ENCODE results near the gene NYNRIN. TPM values are rescaled to one million over a fixed set of nuclear protein-coding genes. Genes with fewer than 3 reads are reported as not detected.

Gene NYNRIN
- polyA plus RNA-seq, 3 donors: 0.18 to 0.84 (median 0.40) TPM

DNA sequence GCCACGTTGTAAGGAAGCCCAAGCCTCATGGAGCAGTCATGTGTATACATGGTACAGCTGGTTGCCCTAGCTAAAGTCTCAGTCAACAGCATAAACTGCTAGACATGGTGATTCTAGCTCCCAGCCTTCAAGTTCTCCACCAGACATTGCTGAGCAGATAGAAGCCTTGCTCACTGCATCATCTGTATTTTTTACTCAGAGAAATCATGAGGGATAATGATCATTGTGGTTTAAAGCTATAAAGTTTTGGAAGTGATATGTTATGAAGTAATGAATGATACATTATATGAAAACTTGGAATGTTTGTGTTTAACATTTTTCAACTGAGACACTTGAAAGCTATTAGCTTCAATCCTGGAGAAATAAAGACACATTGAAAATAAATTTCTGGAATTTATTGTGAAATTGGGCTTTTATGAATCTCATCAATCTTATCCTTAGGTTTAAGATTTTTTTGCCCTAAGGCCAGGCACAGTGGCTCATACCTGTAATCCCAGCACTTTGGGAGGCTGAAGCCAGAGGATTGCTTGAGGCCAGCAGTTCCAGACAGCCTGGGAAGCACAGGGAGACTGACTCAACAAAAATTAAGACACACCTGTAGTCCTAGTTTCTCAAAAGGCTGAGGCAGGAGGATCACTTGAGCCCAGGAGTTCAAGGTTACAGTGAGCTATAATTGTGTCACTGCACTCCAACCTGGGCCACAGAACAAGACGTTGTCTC, 36.4 kb upstream of the NYNRIN start:
- TF ChIP-seq, protein P1, sequence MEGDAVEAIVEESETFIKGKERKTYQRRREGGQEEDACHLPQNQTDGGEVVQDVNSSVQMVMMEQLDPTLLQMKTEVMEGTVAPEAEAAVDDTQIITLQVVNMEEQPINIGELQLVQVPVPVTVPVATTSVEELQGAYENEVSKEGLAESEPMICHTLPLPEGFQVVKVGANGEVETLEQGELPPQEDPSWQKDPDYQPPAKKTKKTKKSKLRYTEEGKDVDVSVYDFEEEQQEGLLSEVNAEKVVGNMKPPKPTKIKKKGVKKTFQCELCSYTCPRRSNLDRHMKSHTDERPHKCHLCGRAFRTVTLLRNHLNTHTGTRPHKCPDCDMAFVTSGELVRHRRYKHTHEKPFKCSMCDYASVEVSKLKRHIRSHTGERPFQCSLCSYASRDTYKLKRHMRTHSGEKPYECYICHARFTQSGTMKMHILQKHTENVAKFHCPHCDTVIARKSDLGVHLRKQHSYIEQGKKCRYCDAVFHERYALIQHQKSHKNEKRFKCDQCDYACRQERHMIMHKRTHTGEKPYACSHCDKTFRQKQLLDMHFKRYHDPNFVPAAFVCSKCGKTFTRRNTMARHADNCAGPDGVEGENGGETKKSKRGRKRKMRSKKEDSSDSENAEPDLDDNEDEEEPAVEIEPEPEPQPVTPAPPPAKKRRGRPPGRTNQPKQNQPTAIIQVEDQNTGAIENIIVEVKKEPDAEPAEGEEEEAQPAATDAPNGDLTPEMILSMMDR (IDR thresholded peaks at IDR 0.05): no peak

DNA sequence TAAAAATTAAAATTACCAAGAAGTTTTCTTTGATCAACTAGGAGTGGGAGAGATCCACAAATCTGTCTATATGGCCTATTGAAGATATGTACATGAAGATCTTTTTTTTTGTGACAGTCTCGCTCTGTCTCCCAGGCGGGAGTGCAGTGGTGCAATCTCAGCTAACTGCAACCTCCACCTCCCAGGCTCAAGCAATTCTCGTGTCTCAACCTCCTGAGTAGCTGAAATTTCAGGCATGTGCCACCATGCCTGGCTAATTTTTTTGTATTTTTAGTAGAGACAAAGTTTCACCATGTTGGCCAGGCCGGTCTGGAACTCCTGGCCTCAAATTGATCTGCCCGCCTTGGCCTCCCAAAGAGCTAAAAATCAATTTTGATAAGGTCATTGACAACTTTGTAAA, 35.4 kb upstream of the NYNRIN start:
- Mint-ChIP-seq H3K9me3 (peaks cover 0 to 21% (median 10%) of the 10 kb centered on the region in 7 donors), H3K27ac (no peak overlapping the region), H3K4me3 (peak overlapping the region in 1 of 2 donors; percentile 35), H3K27me3 (ENCODE audit: low read depth in 3 of 3) (peaks cover 34 to 41% (median 38%) of the 10 kb centered on the region in 3 donors), H3K4me1 (peaks cover 36% of the 10 kb centered on the region), H3K36me3 (peaks cover 3 to 21% of the 10 kb centered on the region in 2 donors)
- H3K79me2 ChIP-seq (ENCODE audit: insufficient read depth, low read length): no peaks in the 10 kb centered on the region
- H3K27me3 ChIP-seq (ENCODE audit: control insufficient read depth in 2 of 2, insufficient read depth in 2 of 2, low read length in 2 of 2): peaks cover 33 to 37% of the 10 kb centered on the region in 2 donors
- DNase-seq: no peak
- H3K9ac ChIP-seq (ENCODE audit: insufficient read depth, low read length, poor library complexity, severe bottlenecking): no peak overlapping the region
- intact Hi-C loops (cut with micrococcal nuclease): no loop called here
- TF ChIP-seq, protein P1 (IDR thresholded peaks at IDR 0.05): no peak
- peaks cover 0 to 18% of the 10 kb centered on the region in 2 donors for H3K9me3 ChIP-seq (replicated peaks in 1 of 2; ENCODE audit: control insufficient read depth in 1 of 2, insufficient read depth in 1 of 2, low read length in 2 of 2)
- peaks cover 26 to 29% of the 10 kb centered on the region in 2 donors for H3K4me1 ChIP-seq (ENCODE audit: control insufficient read depth in 1 of 2, insufficient read depth in 2 of 2, low read length in 2 of 2)
- H3K4me2 ChIP-seq (replicated peaks; ENCODE audit: extremely low read depth, low read length, poor library complexity, severe bottlenecking): no peak overlapping the region
- H4K20me1 ChIP-seq (ENCODE audit: insufficient read depth, low read length): no peaks in the 10 kb centered on the region
- H2AFZ ChIP-seq (ENCODE audit: insufficient read depth, low read depth, low read length, poor library complexity, severe bottlenecking): no peak overlapping the region
- H3K36me3 ChIP-seq (replicated peaks in 1 of 2; ENCODE audit: control insufficient read depth in 1 of 2, insufficient read depth in 2 of 2, low read length in 2 of 2): no peaks in the 10 kb centered on the region
- WGBS (ENCODE audit: insufficient coverage): 100% methylated on average over 2 of the region's 5 CpGs
- no peak overlapping the region for H3K4me3 ChIP-seq (replicated peaks in 1 of 3; ENCODE audit: low read depth in 2 of 3, low read length in 3 of 3)
- H3K27ac ChIP-seq (ENCODE audit: low read depth in 1 of 2, low read length in 2 of 2): no peak overlapping the region

More for the DNA sequence above, 36.4 kb upstream of the NYNRIN start:
- Mint-ChIP-seq H3K9me3 (peaks cover 0 to 14% (median 6%) of the 10 kb centered on the region in 7 donors), H3K4me3 (no peak overlapping the region), H3K27me3 (ENCODE audit: low read depth in 3 of 3) (peaks cover 24 to 31% (median 29%) of the 10 kb centered on the region in 3 donors), H3K36me3 (peaks cover 3 to 16% of the 10 kb centered on the region in 2 donors), H3K4me1 (peaks cover 31% of the 10 kb centered on the region), H3K27ac (no peak overlapping the region)
- H3K9me3 ChIP-seq (replicated peaks in 1 of 2; ENCODE audit: control insufficient read depth in 1 of 2, insufficient read depth in 1 of 2, low read length in 2 of 2): peaks cover 0 to 10% of the 10 kb centered on the region in 2 donors
- H3K4me1 ChIP-seq (ENCODE audit: control insufficient read depth in 1 of 2, insufficient read depth in 2 of 2, low read length in 2 of 2): peaks cover 20% of the 10 kb centered on the region in 2 donors
- H3K27me3 ChIP-seq (ENCODE audit: control insufficient read depth in 2 of 2, insufficient read depth in 2 of 2, low read length in 2 of 2): peaks cover 26 to 27% of the 10 kb centered on the region in 2 donors
- H3K79me2 ChIP-seq (ENCODE audit: insufficient read depth, low read length): no peaks in the 10 kb centered on the region
- H2AFZ ChIP-seq (ENCODE audit: insufficient read depth, low read depth, low read length, poor library complexity, severe bottlenecking): no peak overlapping the region
- no peak for DNase-seq
- H3K4me3 ChIP-seq (replicated peaks in 1 of 3; ENCODE audit: low read depth in 2 of 3, low read length in 3 of 3): no peak overlapping the region
- no peak overlapping the region for H3K9ac ChIP-seq (ENCODE audit: insufficient read depth, low read length, poor library complexity, severe bottlenecking)
- no peak overlapping the region for H3K4me2 ChIP-seq (replicated peaks; ENCODE audit: extremely low read depth, low read length, poor library complexity, severe bottlenecking)
- H3K27ac ChIP-seq (ENCODE audit: low read depth in 1 of 2, low read length in 2 of 2): no peak overlapping the region
- H3K36me3 ChIP-seq (replicated peaks in 1 of 2; ENCODE audit: control insufficient read depth in 1 of 2, insufficient read depth in 2 of 2, low read length in 2 of 2): no peaks in the 10 kb centered on the region
- intact Hi-C loops (cut with micrococcal nuclease): no loop called here
- 57% methylated on average over 1 of the region's 2 CpGs for WGBS (ENCODE audit: insufficient coverage)
- H4K20me1 ChIP-seq (ENCODE audit: insufficient read depth, low read length): no peaks in the 10 kb centered on the region

All from CD14-positive monocyte (primary cell).